Spleen (tissue), 11 donors: ENCODE results near the gene HNRNPDL. TPM values are rescaled to one million over a fixed set of nuclear protein-coding genes. Genes with fewer than 3 reads are reported as not detected.

Experiments used
- DNase-seq: peaks from one replicate; pipeline ENCODE4 v3.0.0-alpha.2; 2020
- H3K27ac ChIP-seq, 8 donors: fragments of 200-600 bp; sonication (generic) in 7 of 8; 1 replicate in 4 of 8; 2 replicates in 4 of 8; pipeline versions ENCODE4 v1.5.0 to v1.8.0; 2016 to 2021; ENCODE audit warnings: inconsistent platforms in 4 of 8, mild to moderate bottlenecking in 4 of 8, moderate library complexity in 1 of 8
- H3K27me3 ChIP-seq, 7 donors: fragments of 200-600 bp; sonication (generic) in 6 of 7; replicated peaks in 1 of 7; 1 replicate in 4 of 7; 2 replicates in 3 of 7; pipeline versions ENCODE4 v1.5.0 to v1.8.0; 2016 to 2021; ENCODE audit warnings: inconsistent platforms in 3 of 7, mild to moderate bottlenecking in 1 of 7
- H3K36me3 ChIP-seq, 6 donors: fragments of 200-600 bp; sonication (generic) in 5 of 6; 1 replicate in 4 of 6; 2 replicates in 2 of 6; pipeline versions ENCODE4 v1.5.0 to v1.8.0; 2016 to 2021; ENCODE audit warnings: inconsistent platforms in 2 of 6
- H3K4me1 ChIP-seq, 6 donors: fragments of 200-600 bp; sonication (generic) in 5 of 6; 1 replicate in 3 of 6; 2 replicates in 3 of 6; pipeline versions ENCODE4 v1.5.0 to v1.8.0; 2016 to 2021; ENCODE audit warnings: inconsistent platforms in 3 of 6
- H3K4me3 ChIP-seq, 8 donors: fragments of 200-600 bp; sonication (generic) in 7 of 8; 1 replicate in 4 of 8; 2 replicates in 4 of 8; pipeline versions ENCODE4 v1.5.0 to v1.8.0; 2016 to 2021; ENCODE audit warnings: inconsistent platforms in 4 of 8, mild to moderate bottlenecking in 4 of 8, moderate library complexity in 2 of 8
- H3K9me3 ChIP-seq, 8 donors: fragments of 200-600 bp; sonication (generic) in 7 of 8; 1 replicate in 4 of 8; 2 replicates in 4 of 8; pipeline versions ENCODE4 v1.5.0 to v1.8.0; 2016 to 2021; ENCODE audit warnings: inconsistent platforms in 4 of 8
- POLR2A ChIP-seq, 3 donors: fragments of 450-650 bp; IDR thresholded peaks; one replicate each; pipeline ENCODE4 v1.5.1; 2017; ENCODE audit warnings: antibody characterized with exemption in 3 of 3, mild to moderate bottlenecking in 1 of 3
- POLR2AphosphoS5 ChIP-seq, 3 donors: sonication (generic); formaldehyde crosslinking; IDR thresholded peaks; one replicate each; pipeline ENCODE4 v1.5.1; 2017; ENCODE audit warnings: antibody characterized with exemption in 3 of 3
- WGBS, 5 donors: extraction: QIAGEN DNeasy Blood & Tissue Kit in 3 of 5; methylation state at CpG; one replicate each; pipeline versions ENCODE4 v1.1.5 to v1.1.7; 2013 to 2018; 5-methylcytosine and 5-hydroxymethylcytosine counted together
- intact Hi-C: fragments of 100-400 bp; cut with DNase I; formaldehyde crosslinking; loops from one replicate; pipeline ENCODE4 v1.15.0; 2023; ENCODE audit warnings: low total_unique reads
- polyA plus RNA-seq, 3 donors: library from polyadenylated mRNA; stranded (reverse); fragments of 200-250 nt; gene quantifications; one replicate each; pipeline ENCODE4 v1.2.1, GENCODE V29; 2013
- total RNA-seq, 7 donors: library from RNA; depleted of rRNA in 3 of 7; stranded (reverse); fragments of >200 nt in 3 of 7; fragmentation: NEBNext Ultra II Directional in 4 of 7; extraction: Animal tissue kit (Norgen Biotek cat#: 25700) in 4 of 7; gene quantifications; one replicate each; pipeline versions ENCODE4 v1.1.0 to v1.2.1, GENCODE V29; 2016 to 2021
- TF ChIP-seq, protein P1 (sequence below), 11 experiments: fragments of 200-600 bp in 7 of 11; fragments of 450-650 bp in 4 of 11; sonication (generic) in 4 of 11; IDR thresholded peaks in 8 of 11; conservative IDR thresholded peaks in 3 of 11; 1 replicate in 7 of 11; 2 replicates in 4 of 11; pipeline versions ENCODE4 v1.4.0 to v1.8.0; 2016 to 2021; ENCODE audit warnings: antibody characterized with exemption in 11 of 11, inconsistent platforms in 4 of 11, mild to moderate bottlenecking in 1 of 11
- donor health status: healthy with polysubstance abuse.
- donor health status: DM: no; HTN: no; CAD: no; lungs with moderate emphysema.
- donor health status: DM: no; HTN: no; CAD: no.
- donor health status: Bipolar disorder and iron deficiency.
- donor health status: healthy.
- donor health status: DM: no; HTN: no; CAD: no.
- donor health status: DM: yes; HTN: yes; CAD: no.

HNRNPDL gene
- total and polyA plus RNA-seq, 10 donors = 164 to 229 (median 208) TPM

DNA sequence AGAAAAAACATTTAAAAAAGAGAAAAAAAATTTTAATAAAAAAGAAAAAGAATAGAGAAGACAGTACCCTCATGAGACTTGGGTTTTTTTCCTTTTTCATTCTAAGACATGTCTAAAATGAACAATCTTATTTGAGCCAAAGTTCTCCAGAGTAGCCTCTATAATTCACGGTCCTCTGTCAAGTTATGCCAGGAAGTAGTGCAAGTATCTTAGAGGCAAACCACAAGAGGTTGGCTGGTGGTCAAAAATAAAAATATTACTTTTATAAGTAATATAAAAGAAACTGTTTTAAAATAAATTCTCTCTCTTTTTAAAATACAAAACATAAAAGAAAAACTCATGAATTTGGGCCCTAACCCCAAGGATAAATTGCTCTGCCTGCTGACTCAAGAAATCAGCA is 26.5 kb downstream of the HNRNPDL start:
- no peak overlapping the region for H3K27ac ChIP-seq

DNA sequence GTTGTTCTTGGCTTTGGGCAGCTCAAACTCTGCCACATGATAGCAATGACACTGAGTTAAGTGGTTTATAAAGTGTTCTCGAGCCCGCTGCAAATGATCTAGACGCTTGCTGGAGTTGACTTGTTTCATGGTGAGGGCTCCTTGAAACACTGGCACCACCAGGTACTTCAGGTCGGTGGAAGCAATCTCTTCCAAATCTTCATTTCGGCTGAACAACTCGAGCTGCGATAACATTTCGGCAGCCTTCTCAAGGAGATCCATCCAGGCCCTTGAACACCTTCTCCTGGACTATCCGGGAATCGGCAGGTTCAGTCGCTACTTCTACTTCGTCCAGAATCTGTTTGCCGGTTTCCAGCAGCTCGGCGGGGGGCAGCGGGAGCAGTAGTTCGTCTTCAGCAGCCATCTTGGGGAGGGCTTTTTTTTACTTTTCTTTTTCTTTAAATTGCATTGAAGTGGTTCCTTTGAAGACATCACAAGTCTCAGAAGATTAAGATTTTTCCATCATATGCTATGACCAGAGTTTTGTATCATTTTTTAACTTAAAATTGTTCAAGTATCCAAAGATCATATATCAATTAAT is 28.0 kb downstream of the HNRNPDL start:
- Histone ChIP-seq H3K4me1 (no peaks in the 10 kb centered on the region), H3K27me3 (no peaks in the 10 kb centered on the region), H3K4me3 (no peak overlapping the region), H3K9me3 (no peaks in the 10 kb centered on the region), H3K36me3 (no peaks in the 10 kb centered on the region), H3K27ac (no peak overlapping the region)
- intact Hi-C loops = no loop called here
- TF ChIP-seq, protein P1, sequence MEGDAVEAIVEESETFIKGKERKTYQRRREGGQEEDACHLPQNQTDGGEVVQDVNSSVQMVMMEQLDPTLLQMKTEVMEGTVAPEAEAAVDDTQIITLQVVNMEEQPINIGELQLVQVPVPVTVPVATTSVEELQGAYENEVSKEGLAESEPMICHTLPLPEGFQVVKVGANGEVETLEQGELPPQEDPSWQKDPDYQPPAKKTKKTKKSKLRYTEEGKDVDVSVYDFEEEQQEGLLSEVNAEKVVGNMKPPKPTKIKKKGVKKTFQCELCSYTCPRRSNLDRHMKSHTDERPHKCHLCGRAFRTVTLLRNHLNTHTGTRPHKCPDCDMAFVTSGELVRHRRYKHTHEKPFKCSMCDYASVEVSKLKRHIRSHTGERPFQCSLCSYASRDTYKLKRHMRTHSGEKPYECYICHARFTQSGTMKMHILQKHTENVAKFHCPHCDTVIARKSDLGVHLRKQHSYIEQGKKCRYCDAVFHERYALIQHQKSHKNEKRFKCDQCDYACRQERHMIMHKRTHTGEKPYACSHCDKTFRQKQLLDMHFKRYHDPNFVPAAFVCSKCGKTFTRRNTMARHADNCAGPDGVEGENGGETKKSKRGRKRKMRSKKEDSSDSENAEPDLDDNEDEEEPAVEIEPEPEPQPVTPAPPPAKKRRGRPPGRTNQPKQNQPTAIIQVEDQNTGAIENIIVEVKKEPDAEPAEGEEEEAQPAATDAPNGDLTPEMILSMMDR (IDR thresholded peaks at IDR 0.05 in 8 of 11, conservative IDR thresholded peaks at IDR 0.05 in 3 of 11) = no peak
- TF ChIP-seq POLR2AphosphoS5 (IDR thresholded peaks at IDR 0.05) (no peak), POLR2A (IDR thresholded peaks at IDR 0.05) (no peak)
- DNase-seq = no peak
- WGBS, 5 donors = 94 to 95% (median 95%) methylated on average over 17 of the region's 17 CpGs

More for the DNA sequence above, 26.5 kb downstream of the HNRNPDL start:
- no peaks in the 10 kb centered on the region for H3K4me1 ChIP-seq
- no peaks in the 10 kb centered on the region for H3K27me3 ChIP-seq
- no peak for TF ChIP-seq POLR2AphosphoS5 (IDR thresholded peaks at IDR 0.05)
- TF ChIP-seq, protein P1 (IDR thresholded peaks at IDR 0.05 in 8 of 11, conservative IDR thresholded peaks at IDR 0.05 in 3 of 11) = no peak
- TF ChIP-seq POLR2A (IDR thresholded peaks at IDR 0.05) = no peak
- 25 to 49% (median 31%) methylated on average over 1 of the region's 1 CpG for WGBS, 5 donors
- no peaks in the 10 kb centered on the region for H3K36me3 ChIP-seq
- no peak overlapping the region for H3K4me3 ChIP-seq
- H3K9me3 ChIP-seq = no peaks in the 10 kb centered on the region
- intact Hi-C loops = no loop called here
- no peak for DNase-seq

DNA sequence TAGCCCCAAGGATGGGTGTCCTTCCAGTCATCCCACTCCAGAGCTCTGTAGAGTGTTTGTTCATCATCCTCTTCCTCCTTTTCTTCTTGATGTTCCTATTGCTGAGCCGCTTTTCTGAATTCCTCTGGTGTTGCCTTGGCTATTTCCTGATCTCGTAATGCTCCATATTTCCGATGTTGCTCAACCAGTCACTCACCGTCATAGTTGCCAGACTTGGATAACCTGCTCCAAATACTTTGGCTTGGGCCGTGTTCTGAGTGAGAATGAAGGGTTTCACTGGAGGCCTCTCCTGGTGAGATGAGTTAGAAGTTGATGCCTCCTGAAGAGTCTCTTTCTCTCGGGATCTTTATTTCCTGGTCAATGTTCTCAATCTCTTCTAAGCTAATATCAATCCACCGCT is 28.7 kb downstream of the HNRNPDL start:
- Histone ChIP-seq H3K27ac (no peak overlapping the region), H3K36me3 (no peaks in the 10 kb centered on the region), H3K9me3 (no peaks in the 10 kb centered on the region), H3K27me3 (no peaks in the 10 kb centered on the region), H3K4me1 (no peaks in the 10 kb centered on the region), H3K4me3 (no peak overlapping the region)
- TF ChIP-seq POLR2A (IDR thresholded peaks at IDR 0.05) (no peak), POLR2AphosphoS5 (IDR thresholded peaks at IDR 0.05) (no peak)
- TF ChIP-seq, protein P1 (IDR thresholded peaks at IDR 0.05 in 8 of 11, conservative IDR thresholded peaks at IDR 0.05 in 3 of 11) = no peak
- no peak for DNase-seq
- WGBS, 5 donors = 80 to 92% (median 84%) methylated on average over 7 of the region's 7 CpGs
- intact Hi-C loops = no loop called here

DNA sequence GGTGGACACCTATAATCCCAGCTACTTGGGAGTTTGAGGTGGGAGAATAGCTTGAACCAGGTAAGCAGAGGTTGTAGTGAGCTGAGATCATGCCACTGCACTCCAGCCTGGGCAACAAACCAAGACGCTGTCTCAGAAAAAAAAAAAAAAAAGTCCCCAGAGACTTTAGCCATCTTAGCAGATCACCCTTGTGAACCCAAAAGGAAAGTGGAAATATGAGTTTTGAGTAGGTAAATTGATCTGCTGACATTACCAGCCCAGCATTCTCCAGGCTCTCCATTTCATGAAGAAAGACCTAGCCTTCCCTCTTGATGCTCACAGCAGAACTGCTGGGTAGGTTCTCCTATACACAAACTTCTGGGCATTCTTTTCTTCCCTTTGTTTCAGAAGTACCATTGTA is 32.0 kb downstream of the HNRNPDL start:
- Histone ChIP-seq H3K4me3 (no peak overlapping the region), H3K27ac (no peak overlapping the region), H3K27me3 (no peaks in the 10 kb centered on the region), H3K36me3 (no peaks in the 10 kb centered on the region), H3K9me3 (no peaks in the 10 kb centered on the region), H3K4me1 (no peaks in the 10 kb centered on the region)
- 71 to 95% (median 83%) methylated on average over 1 of the region's 1 CpG for WGBS, 5 donors
- intact Hi-C loops = no loop called here
- no peak for TF ChIP-seq POLR2AphosphoS5 (IDR thresholded peaks at IDR 0.05)
- TF ChIP-seq, protein P1 (IDR thresholded peaks at IDR 0.05 in 8 of 11, conservative IDR thresholded peaks at IDR 0.05 in 3 of 11) = no peak
- no peak for TF ChIP-seq POLR2A (IDR thresholded peaks at IDR 0.05)
- no peak for DNase-seq
